Osteoblast (primary cell): ENCODE measurements around the gene ASZ1. TPM values are rescaled to one million over a fixed set of nuclear protein-coding genes. Genes with fewer than 3 reads are reported as not detected.

Experiments
- DNase-seq: peaks from one replicate; pipeline ENCODE4 v3.0.0; 2011; ENCODE audit warnings: low spot score, mixed read lengths; ENCODE audit not compliant: insufficient read length; ENCODE audit errors: missing footprints
- H2AFZ ChIP-seq: 2 replicates; pipeline ENCODE4 v1.6.0; 2011; ENCODE audit warnings: mild to moderate bottlenecking, low read length
- H3K27ac ChIP-seq: 2 replicates; pipeline ENCODE4 v1.5.1; 2011; ENCODE audit warnings: mild to moderate bottlenecking, low read depth, low read length, moderate library complexity
- H3K27me3 ChIP-seq: 2 replicates; pipeline ENCODE4 v1.6.0; 2012; ENCODE audit warnings: mild to moderate bottlenecking, control low read depth, inconsistent platforms, low read length, moderate library complexity; ENCODE audit not compliant: insufficient read depth
- H3K36me3 ChIP-seq: 2 replicates; pipeline ENCODE4 v1.5.1; 2011; ENCODE audit warnings: mild to moderate bottlenecking, low read length, control low read depth, moderate library complexity; ENCODE audit not compliant: insufficient read depth
- H3K4me1 ChIP-seq: 2 replicates; pipeline ENCODE4 v1.5.1; 2011; ENCODE audit warnings: mild to moderate bottlenecking, low read length, control low read depth, moderate library complexity; ENCODE audit not compliant: insufficient read depth
- H3K4me2 ChIP-seq: 2 replicates; pipeline ENCODE4 v1.6.0; 2011; ENCODE audit warnings: mild to moderate bottlenecking, low read length; ENCODE audit not compliant: insufficient read depth
- H3K4me3 ChIP-seq: fragments of 200-600 bp; sonication (generic); 3 replicates; pipeline ENCODE4 v1.5.1; 2012; ENCODE audit warnings: mild to moderate bottlenecking, low read length, inconsistent platforms; ENCODE audit not compliant: insufficient read depth
- H3K79me2 ChIP-seq: 2 replicates; pipeline ENCODE4 v1.6.0; 2012; ENCODE audit warnings: mild to moderate bottlenecking, low read length, control low read depth, inconsistent platforms; ENCODE audit not compliant: insufficient read depth
- H3K9me3 ChIP-seq: 2 replicates; pipeline ENCODE4 v1.5.1; 2011; ENCODE audit warnings: low read depth, low read length, control low read depth
- H4K20me1 ChIP-seq: 2 replicates; pipeline ENCODE4 v1.6.0; 2012; ENCODE audit warnings: mild to moderate bottlenecking, low read length, control low read depth; ENCODE audit not compliant: insufficient read depth
- total RNA-seq: library from RNA; depleted of rRNA; stranded (reverse); fragments of >200 nt; gene quantifications from 2 replicates; pipeline ENCODE4 v1.2.3, GENCODE V29; 2012
- TF ChIP-seq, protein P1 (sequence below): IDR thresholded peaks from 2 replicates; pipeline ENCODE4 v1.5.1; 2011; ENCODE audit warnings: mild to moderate bottlenecking, low read depth, low read length, moderate library complexity; ENCODE audit errors: extremely low read depth

The ASZ1 gene
- total RNA-seq, 1 donor: not detected

DNA sequence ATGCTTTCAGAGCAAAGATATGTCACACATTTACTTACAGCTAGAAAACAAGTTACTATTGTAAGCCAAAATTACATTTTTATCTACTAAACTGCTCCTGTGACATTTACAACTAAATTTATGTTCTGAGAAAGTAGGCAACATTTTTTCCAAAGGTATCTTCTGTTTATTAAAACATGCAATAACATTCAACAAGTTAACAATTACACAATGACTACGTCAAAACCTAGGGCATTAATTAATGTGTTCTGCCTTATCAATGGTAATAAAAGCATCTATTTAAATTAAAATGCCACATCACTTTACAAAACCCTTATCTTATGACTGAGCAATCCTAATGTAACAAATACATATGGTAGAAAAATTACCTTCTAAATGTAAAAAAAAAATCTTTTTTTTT, 14.9 kb downstream of the ASZ1 start:
- no peaks in the 10 kb centered on the region for H3K9me3 ChIP-seq
- H3K79me2 ChIP-seq: no peaks in the 10 kb centered on the region
- no peak overlapping the region for H3K4me2 ChIP-seq
- H3K27ac ChIP-seq: no peak overlapping the region
- H4K20me1 ChIP-seq: no peaks in the 10 kb centered on the region
- no peaks in the 10 kb centered on the region for H3K4me1 ChIP-seq
- no peaks in the 10 kb centered on the region for H3K36me3 ChIP-seq
- no peak for DNase-seq
- no peak overlapping the region for H2AFZ ChIP-seq
- TF ChIP-seq, protein P1, sequence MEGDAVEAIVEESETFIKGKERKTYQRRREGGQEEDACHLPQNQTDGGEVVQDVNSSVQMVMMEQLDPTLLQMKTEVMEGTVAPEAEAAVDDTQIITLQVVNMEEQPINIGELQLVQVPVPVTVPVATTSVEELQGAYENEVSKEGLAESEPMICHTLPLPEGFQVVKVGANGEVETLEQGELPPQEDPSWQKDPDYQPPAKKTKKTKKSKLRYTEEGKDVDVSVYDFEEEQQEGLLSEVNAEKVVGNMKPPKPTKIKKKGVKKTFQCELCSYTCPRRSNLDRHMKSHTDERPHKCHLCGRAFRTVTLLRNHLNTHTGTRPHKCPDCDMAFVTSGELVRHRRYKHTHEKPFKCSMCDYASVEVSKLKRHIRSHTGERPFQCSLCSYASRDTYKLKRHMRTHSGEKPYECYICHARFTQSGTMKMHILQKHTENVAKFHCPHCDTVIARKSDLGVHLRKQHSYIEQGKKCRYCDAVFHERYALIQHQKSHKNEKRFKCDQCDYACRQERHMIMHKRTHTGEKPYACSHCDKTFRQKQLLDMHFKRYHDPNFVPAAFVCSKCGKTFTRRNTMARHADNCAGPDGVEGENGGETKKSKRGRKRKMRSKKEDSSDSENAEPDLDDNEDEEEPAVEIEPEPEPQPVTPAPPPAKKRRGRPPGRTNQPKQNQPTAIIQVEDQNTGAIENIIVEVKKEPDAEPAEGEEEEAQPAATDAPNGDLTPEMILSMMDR: no peak
- H3K27me3 ChIP-seq: no peaks in the 10 kb centered on the region
- no peak overlapping the region for H3K4me3 ChIP-seq

DNA sequence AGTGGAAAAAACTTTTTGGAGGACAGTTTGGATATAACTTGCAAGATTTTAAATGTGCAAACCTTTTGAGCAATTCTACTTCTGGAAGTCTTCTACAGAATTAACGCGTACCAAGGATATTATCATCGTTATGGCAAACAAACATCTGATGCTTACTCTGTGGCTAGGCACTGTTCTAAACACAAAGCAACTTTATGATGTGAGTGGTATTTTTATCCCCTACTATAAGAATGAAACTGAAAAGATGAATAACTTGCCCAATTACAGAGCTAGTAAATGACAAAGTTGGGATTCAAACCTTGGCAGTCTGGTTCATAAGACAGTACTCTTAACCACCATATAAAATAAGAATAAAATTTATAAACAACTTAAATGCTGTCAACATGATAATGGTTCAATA, 15.8 kb downstream of the ASZ1 start:
- Histone ChIP-seq H3K79me2 (no peaks in the 10 kb centered on the region), H3K4me1 (no peaks in the 10 kb centered on the region), H3K4me3 (no peak overlapping the region), H4K20me1 (no peaks in the 10 kb centered on the region), H3K27me3 (no peaks in the 10 kb centered on the region), H3K4me2 (no peak overlapping the region), H3K36me3 (no peaks in the 10 kb centered on the region), H2AFZ (no peak overlapping the region), H3K27ac (no peak overlapping the region), H3K9me3 (no peaks in the 10 kb centered on the region)
- no peak for DNase-seq
- TF ChIP-seq, protein P1: no peak

DNA sequence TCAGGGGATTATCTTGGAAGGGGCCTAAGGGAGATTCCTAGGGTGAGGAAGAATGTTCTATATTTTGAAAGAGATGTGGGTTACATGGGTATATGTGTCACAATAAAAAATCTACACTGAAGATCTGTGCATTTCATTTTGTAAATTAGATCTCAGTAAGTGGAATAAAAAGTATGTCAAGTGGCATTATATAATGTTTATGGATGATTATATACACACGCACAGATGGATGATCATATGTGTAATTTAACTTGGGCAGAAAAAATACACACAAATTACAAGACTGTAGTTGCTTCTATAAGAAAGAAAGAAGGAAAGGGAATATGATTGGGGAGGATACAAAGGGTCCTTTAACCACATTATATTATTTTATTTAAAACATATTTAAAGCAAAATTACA, 18.5 kb downstream of the ASZ1 start:
- Histone ChIP-seq H3K27me3 (no peaks in the 10 kb centered on the region), H3K4me2 (no peak overlapping the region), H2AFZ (no peak overlapping the region), H3K4me1 (no peaks in the 10 kb centered on the region), H3K4me3 (no peak overlapping the region), H3K27ac (no peak overlapping the region), H3K79me2 (no peaks in the 10 kb centered on the region), H4K20me1 (no peaks in the 10 kb centered on the region), H3K36me3 (no peaks in the 10 kb centered on the region), H3K9me3 (no peaks in the 10 kb centered on the region)
- TF ChIP-seq, protein P1: no peak
- no peak for DNase-seq

DNA sequence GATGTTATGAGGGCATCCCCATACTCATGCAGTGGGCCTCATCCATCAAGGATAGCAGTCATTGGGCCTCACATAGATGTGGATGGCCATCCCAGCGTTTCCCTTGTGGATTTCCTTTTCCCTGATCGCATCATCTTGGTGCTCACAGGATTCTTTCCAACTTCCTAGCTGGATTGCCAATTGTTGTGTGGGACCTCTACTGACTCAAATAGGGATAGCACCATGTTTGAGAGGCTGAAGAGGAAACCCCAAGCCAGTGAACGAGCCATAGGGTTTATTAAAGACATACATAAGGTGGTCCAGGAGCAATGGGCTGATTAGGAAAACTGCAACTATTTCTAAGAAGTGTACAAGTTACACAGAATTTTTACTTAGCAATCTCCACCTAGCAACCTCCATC, 21.8 kb downstream of the ASZ1 start:
- Histone ChIP-seq H3K27me3 (no peaks in the 10 kb centered on the region), H3K27ac (no peak overlapping the region), H3K9me3 (no peaks in the 10 kb centered on the region), H2AFZ (no peak overlapping the region), H3K4me3 (no peak overlapping the region), H4K20me1 (no peaks in the 10 kb centered on the region), H3K79me2 (no peaks in the 10 kb centered on the region), H3K4me1 (no peaks in the 10 kb centered on the region), H3K4me2 (no peak overlapping the region), H3K36me3 (no peaks in the 10 kb centered on the region)
- DNase-seq: no peak
- TF ChIP-seq, protein P1: peak; percentile 23
